ENCODE results near the gene EGLN1.

The EGLN1 gene

GRCh38 chr1:231387770-231388669 lies 34.1 kb downstream of the EGLN1 start (continued):
- TF ChIP-seq FEZF1 (tag by site-specific recombination; IDR thresholded peaks at IDR 0.05) (0 out of 2 replicates have a peak, but pooled peaks have one; percentile 17), ZNF391 (tag by site-specific recombination; IDR thresholded peaks at IDR 0.05; ENCODE audit: borderline replicate concordance, low read depth) (no peak), SP7 (tag by site-specific recombination; IDR thresholded peaks at IDR 0.05) (peak; percentile 76), MEIS1 (CRISPR knock-in tag; IDR thresholded peaks at IDR 0.05; ENCODE audit: borderline replicate concordance) (peak; percentile 43; the same call in 1 of the 2 replicates), ZXDB (tag by site-specific recombination; IDR thresholded peaks at IDR 0.05) (0 out of 2 replicates have a peak, but pooled peaks have one; percentile 27), ZBTB17 (tag by site-specific recombination; IDR thresholded peaks at IDR 0.05) (peak; percentile 18; the same call in 1 of the 2 replicates), OSR2 (tag by site-specific recombination; IDR thresholded peaks at IDR 0.05) (peak; percentile 48; the same call in 1 of the 2 replicates), ZNF280D (tag by site-specific recombination; IDR thresholded peaks at IDR 0.05) (no peak), ZNF514 (tag by site-specific recombination; IDR thresholded peaks at IDR 0.05) (no peak), ZNF571 (tag by site-specific recombination; IDR thresholded peaks at IDR 0.05) (no peak), HIC1 (tag by site-specific recombination; IDR thresholded peaks at IDR 0.05) (0 out of 2 replicates have a peak, but pooled peaks have one; percentile 28), ZSCAN16 (tag by site-specific recombination; IDR thresholded peaks at IDR 0.05) (peak; percentile 97), ZNF266 (tag by site-specific recombination; IDR thresholded peaks at IDR 0.05; ENCODE audit: low read depth) (no peak), ZNF280C (tag by site-specific recombination; IDR thresholded peaks at IDR 0.05) (no peak), ZEB2 (tag by site-specific recombination; IDR thresholded peaks at IDR 0.05) (peak; percentile 69), PRDM4 (tag by site-specific recombination; IDR thresholded peaks at IDR 0.05) (no peak), ZNF843 (tag by site-specific recombination; IDR thresholded peaks at IDR 0.05) (0 out of 2 replicates have a peak, but pooled peaks have one; percentile 17), ZNF501 (tag by site-specific recombination; IDR thresholded peaks at IDR 0.05) (0 out of 2 replicates have a peak, but pooled peaks have one; percentile 28), BCL11A (tag by site-specific recombination; IDR thresholded peaks at IDR 0.05; ENCODE audit: low read depth) (0 out of 2 replicates have a peak, but pooled peaks have one; percentile 28), ZNF24 (tag by site-specific recombination; IDR thresholded peaks at IDR 0.05) (0 out of 2 replicates have a peak, but pooled peaks have one; percentile 33), ZNF558 (tag by site-specific recombination; IDR thresholded peaks at IDR 0.05) (0 out of 2 replicates have a peak, but pooled peaks have one; percentile 14), ZNF426 (tag by site-specific recombination; IDR thresholded peaks at IDR 0.05) (no peak), ZNF184 (tag by site-specific recombination; IDR thresholded peaks at IDR 0.05) (0 out of 2 replicates have a peak, but pooled peaks have one; percentile 58), ZNF416 (tag by site-specific recombination; IDR thresholded peaks at IDR 0.05) (no peak), ZNF561 (tag by site-specific recombination; IDR thresholded peaks at IDR 0.05; ENCODE audit: borderline replicate concordance) (no peak), ZNF10 (tag by site-specific recombination; IDR thresholded peaks at IDR 0.05) (peak; percentile 44; the same call in 1 of the 2 replicates), ZNF366 (tag by site-specific recombination; conservative IDR thresholded peaks at IDR 0.05) (0 out of 2 replicates have a peak, but pooled peaks have one; percentile 40), ZNF792 (tag by site-specific recombination; IDR thresholded peaks at IDR 0.05) (no peak)
